ENCODE data around the gene UPP2.

Gene UPP2

GRCh38 chr2:158140201-158140600, 38.5 kb downstream of the UPP2 start:
- DNase-seq (ENCODE audit: low read depth in 2 of 2) = no peak

GRCh38 chr2:158142165-158142564, 40.5 kb downstream of the UPP2 start:
- no peak for DNase-seq (ENCODE audit: low read depth in 2 of 2)

DNA sequence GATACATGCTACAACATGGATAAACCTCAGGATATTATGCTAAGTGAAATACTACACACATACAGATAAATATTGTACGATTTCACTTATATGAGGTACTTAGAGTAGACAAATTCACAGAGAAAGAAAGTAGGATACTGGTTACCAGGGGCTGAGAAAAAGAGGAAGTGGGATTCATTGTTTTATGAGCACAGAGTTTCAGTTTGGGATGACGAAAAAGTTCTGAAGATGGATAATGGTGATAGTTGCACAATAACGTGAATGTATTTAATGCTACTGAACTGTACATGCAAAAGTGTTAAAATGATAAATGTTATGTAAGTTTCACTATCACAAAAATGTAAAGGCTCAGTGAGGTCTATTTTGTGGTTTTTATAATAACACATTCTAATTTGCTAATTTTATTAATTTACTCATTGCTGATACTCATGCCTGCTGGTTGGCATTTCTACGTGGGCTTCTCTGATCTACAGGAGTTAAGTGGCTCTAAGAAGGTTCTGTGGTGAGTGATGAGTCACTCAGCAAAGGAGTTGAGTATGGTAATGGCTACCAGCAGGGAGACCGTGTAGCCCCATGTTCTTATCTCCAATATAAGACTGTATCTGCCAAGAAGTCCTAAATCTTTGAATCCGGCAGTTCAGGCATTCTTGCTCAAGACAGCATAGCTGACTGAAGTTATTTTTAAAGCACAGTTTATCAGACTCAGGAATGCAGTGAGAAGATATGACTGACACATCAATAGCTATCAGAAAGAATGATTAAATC, 41.1 kb downstream of the UPP2 start:
- DNase-seq (ENCODE audit: low read depth in 2 of 2) = no peak

- no peak for DNase-seq (ENCODE audit: low read depth in 2 of 2)
These were observed 42.2 kb downstream of the UPP2 start for GRCh38 chr2:158143703-158144360.

DNA sequence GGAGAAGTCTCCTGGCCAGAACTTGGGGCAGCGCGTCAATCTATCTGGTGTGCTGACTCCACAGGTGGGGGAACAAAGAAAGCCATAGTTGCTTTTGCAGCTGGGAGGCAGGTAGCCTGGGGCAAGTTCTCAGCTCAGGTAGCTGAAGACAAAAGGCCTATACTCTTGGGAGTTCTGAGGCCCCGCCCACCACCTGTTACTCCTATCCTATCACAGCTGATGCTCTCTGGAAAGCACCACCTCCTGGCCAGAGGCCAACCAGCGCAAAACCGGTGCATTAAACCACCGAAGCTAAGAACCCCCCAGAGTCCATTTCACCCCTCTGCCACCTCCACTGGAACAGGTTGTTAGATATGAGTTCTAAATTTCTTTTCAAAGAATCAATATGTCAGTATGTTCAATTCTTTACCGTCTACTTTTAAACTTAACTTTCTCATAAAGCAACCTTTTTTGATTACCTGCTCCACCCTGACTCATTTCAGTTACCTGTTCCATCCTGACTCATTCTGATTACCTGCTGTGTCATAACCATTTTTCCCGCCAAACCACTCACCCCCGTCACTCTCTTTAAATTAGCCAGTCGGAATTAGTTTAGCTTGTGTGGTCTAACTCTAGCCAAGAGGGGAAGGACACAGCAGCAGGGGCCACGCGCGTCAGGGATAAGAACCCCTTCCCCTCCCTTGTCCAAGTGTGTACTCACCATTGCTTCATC, 43.4 kb downstream of the UPP2 start:
- DNase-seq (ENCODE audit: low read depth in 2 of 2) = no peak

GRCh38 chr2:158153270-158154015, 51.8 kb downstream of the UPP2 start:
- DNase-seq (ENCODE audit: low read depth in 2 of 2) = no peak

GRCh38 chr2:158154596-158154995, 52.9 kb downstream of the UPP2 start:
- no peak for DNase-seq (ENCODE audit: low read depth in 2 of 2)

- no peak for DNase-seq (ENCODE audit: low read depth in 2 of 2)
These were observed 71.0 kb downstream of the UPP2 start for GRCh38 chr2:158172719-158173118.

DNA sequence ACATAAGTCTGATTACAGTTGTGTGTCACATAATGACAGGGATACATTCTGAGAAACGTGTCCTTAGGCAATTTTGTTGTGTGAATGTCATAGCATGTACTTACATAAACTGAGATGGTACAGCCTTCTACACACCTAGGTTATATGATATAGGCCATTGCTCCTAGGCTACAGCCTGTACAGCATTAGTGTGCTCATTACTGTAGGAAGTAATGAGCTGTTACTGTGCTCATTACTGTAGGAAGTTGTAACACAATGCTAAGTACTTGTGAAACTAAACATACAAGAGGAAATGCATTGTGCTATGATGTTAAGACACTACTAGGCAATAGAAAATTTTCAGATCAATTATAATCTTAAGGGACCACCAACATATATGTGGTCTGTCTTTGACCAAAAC, 72.8 kb downstream of the UPP2 start:
- no peak for DNase-seq (ENCODE audit: low read depth in 2 of 2)

DNA sequence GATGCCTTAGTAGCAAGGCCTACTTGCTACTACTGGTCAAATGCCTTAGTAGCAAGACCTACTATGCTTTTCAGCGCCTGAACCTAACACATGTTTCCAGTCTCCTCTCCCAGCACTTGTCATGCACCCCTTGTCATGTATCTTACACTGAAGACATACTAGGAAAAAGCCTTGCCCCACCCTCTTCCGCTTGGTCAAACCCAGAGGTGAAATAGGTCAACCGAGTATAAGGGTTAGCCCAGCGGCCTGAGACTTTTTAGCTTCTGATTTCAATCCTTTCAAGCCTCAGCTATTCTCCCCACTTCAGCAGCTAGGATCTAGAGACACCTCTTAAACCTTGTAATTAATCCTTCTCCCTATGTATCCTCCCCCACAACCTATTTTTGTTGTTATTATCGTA, 73.3 kb downstream of the UPP2 start:
- no peak for DNase-seq (ENCODE audit: low read depth in 2 of 2)

DNA sequence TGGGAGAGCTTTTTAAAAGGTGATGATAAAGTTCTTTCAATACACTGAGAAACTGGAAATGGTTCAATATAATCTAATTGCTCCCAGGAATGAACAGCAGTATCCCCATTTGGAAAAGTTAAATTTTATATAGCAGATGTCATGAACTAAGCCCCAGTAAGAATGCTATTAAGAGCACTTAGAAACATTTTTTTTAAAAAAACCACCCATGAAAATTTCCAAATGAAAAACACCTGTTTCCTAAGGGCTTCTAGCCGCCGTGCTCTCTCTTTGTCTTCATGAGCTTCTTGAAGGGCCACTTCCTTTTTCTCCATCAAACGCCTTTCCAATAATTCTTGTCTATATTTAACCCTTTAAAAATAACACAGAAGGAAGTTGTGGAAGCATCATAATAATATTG, 77.0 kb downstream of the UPP2 start:
- DNase-seq (ENCODE audit: low read depth in 2 of 2) = no peak

- DNase-seq (ENCODE audit: low read depth in 2 of 2) = no peak
These were observed 78.0 kb downstream of the UPP2 start for GRCh38 chr2:158179660-158180059.

DNA sequence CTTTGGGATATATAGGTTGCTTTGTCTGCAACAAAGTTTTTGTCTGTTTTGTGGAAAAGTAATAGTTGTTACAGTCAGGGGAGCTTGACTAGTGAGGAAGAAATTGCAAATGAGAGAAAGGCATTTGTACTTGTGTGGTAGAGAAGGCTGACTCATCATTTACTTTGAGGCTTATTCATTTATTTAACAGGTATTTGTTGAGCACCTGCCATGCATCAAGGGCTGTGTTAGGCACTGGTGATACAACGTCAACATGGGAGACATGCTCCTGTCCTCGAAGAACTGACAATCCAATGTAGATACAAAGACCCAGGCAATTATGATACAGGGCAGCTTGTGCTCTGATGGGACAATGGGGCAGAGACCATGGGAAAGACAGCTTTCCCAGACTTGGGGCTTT, 79.5 kb downstream of the UPP2 start:
- no peak for DNase-seq (ENCODE audit: low read depth in 2 of 2)

DNA sequence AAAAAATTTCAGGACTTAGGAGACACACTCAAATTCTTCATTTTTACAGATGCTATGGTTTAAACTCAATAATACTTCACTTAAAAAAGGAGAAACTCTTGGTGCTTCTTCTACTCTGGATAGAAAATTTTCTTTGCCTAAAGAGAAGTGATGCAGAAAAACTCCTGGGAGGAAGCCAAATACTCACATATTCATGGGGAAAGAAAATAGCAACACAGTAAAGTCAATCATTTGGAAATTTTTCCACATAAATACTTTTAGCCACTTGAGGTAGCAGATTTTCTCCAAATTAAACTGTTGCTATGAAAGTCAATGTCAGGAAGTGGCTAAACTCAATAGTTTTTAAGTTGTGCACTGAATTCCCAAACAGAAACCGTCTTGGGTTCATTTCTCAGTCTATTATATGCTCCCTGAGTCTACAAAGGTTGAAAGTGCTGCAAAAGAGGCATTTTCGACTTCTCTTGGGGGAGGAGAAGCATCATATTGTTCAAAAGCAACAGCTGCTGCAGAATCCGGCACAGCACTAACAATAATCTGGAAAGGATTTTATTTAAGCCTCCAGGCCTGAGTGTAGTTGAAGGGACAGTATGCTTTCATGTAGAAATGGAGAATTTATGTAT, 81.1 kb downstream of the UPP2 start:
- DNase-seq (ENCODE audit: low read depth in 2 of 2) = no peak

GRCh38 chr2:158184001-158184400, 82.3 kb downstream of the UPP2 start:
- no peak for DNase-seq (ENCODE audit: low read depth in 2 of 2)

DNA sequence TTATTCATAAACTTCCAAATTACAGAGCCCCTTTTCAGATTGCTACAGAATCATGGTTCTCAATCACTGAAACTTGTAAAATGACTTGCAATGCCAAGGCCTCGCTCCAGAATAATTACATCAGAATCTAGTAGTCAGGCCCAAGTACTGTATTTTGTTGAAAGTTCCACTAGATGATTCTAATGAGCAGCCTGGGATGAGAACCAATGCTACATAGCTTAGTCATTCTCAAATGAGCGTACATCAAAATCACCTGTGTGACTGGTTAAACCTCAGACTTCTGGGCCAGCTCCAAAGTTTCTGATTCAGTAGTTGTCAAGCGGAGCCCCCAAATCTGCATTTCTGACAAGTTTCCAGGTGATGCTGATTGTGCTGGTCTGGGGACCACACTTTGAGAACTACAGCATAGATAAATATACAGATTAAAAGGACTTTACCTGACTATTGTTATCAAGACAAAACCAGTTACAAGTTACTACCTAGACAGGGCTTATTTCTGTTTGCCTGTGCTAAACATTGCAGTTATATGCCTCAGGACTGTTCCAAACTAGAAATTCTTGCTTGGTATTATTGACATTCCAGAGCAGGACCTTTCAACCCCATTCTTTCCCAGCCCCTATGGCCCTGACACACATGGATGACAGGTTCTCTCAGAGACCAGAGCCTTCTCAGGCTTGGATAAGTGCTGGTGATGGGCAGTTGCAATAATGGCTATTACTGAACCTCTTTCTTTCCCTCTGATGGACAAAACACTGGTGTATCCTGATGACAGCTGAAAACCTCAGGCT, 83.1 kb downstream of the UPP2 start:
- no peak for DNase-seq (ENCODE audit: low read depth in 2 of 2)
